ENCODE data around the gene COL20A1. TPM values are rescaled to one million over a fixed set of nuclear protein-coding genes. Genes with fewer than 3 reads are reported as not detected.

Gene COL20A1
- total and polyA plus RNA-seq, 3 donors from 2014 or later, result 14.4 to 17.2 (median 17.1) TPM

DNA sequence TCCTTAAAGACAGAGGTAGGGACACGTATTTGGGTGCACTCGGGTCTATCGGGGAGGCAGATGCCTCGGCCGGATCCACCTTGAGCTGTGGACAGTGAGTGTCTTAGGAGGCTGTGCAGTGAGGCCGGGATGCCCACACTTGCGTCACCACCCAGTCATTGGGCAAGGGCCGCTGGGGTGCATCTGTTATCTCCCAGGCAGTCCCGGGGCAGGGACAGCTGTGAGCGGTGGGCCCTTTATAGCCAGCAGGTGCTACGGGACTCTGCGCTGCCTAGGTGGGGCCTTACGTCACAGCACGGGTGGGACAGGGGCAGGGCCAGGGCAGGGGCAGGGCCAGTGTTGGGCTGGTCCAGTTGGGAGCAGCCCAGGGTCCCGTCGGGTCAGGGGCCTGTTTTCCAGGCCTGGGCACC lies 689 bp upstream of the COL20A1 start:
- 83 to 86% methylated on average over 13 to 16 of the region's 16 CpGs for WGBS, 2 donors

GRCh38 chr20:63293456-63293855 lies 470 bp downstream of the COL20A1 start:
- H3K9me3 ChIP-seq, result no peaks in the 10 kb centered on the region
- no peak overlapping the region for H3K4me3 ChIP-seq
- DNase-seq, result no peak
- 68% methylated on average over 11 of the region's 11 CpGs; no CpG with 5 or more reads in 1 of the 2 donors for WGBS, 2 donors
- intact Hi-C loops (cut with DNase I; ENCODE audit: low total_unique reads), result no loop called here
- H3K27ac ChIP-seq, result no peak overlapping the region
- H3K4me1 ChIP-seq, result peaks cover 2% of the 10 kb centered on the region
- no peak for TF ChIP-seq POLR2A (IDR thresholded peaks at IDR 0.05)
- TF ChIP-seq CTCF (IDR thresholded peaks at IDR 0.05), result no peak
- H3K36me3 ChIP-seq (ENCODE audit: low read depth, missing control alignments), result no peaks in the 10 kb centered on the region
- no peaks in the 10 kb centered on the region for H3K27me3 ChIP-seq

More for the DNA sequence above, 689 bp upstream of the COL20A1 start:
- intact Hi-C loops (cut with DNase I; ENCODE audit: low total_unique reads), result no loop called here
- no peak for TF ChIP-seq POLR2A (IDR thresholded peaks at IDR 0.05)
- no peak for TF ChIP-seq CTCF (IDR thresholded peaks at IDR 0.05)
- no peaks in the 10 kb centered on the region for H3K36me3 ChIP-seq (ENCODE audit: low read depth, missing control alignments)
- H3K4me3 ChIP-seq, result no peak overlapping the region
- H3K27me3 ChIP-seq, result no peaks in the 10 kb centered on the region
- H3K9me3 ChIP-seq, result no peaks in the 10 kb centered on the region
- peaks cover 2% of the 10 kb centered on the region for H3K4me1 ChIP-seq
- H3K27ac ChIP-seq, result no peak overlapping the region
- DNase-seq, result no peak

DNA sequence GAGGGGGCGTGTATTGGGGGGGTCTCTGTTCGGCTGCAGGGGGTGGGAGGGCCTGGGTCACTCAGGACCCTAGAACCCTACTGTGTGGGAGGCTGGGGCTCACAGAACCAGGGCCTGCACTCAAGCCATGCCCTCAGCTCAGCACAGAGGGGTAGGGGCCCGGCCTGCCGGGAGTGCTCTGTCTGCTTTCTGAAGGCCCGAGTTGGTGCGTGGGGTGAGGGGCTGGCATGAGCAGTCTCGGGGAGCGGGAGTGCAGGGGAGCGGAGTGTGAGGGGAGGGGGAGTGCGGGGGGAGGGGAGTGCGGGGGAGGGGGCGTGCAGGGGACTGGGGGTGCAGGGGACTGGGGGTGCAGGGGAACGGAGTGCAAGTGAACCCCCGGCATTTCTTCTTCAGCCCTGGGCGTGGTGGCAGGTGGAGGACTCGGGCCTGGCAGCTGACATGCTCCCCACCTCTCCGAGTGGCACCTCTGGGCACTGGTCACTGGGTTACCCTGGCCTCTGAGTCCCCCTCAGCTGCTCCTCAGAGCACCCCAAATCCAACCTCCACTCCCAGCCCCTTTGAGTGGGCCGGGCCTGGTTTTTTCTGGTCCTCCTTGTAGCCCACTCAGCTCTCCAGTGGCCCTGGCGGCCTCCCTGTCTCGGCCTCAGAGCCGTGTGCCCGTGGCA lies 1.0 kb downstream of the COL20A1 start:
- no peak for TF ChIP-seq CTCF (IDR thresholded peaks at IDR 0.05)
- TF ChIP-seq POLR2A (IDR thresholded peaks at IDR 0.05), result no peak
- Histone ChIP-seq H3K27me3 (no peaks in the 10 kb centered on the region), H3K27ac (no peak overlapping the region), H3K4me1 (peaks cover 2% of the 10 kb centered on the region), H3K36me3 (ENCODE audit: low read depth, missing control alignments) (no peaks in the 10 kb centered on the region), H3K9me3 (no peaks in the 10 kb centered on the region), H3K4me3 (no peak overlapping the region)
- intact Hi-C loops (cut with DNase I; ENCODE audit: low total_unique reads), result no loop called here
- no peak for DNase-seq
- 70 to 78% methylated on average over 12 to 18 of the region's 22 CpGs for WGBS, 2 donors

GRCh38 chr20:63294536-63294900 lies 1.5 kb downstream of the COL20A1 start:
- H3K27ac ChIP-seq, result no peak overlapping the region
- H3K4me3 ChIP-seq, result no peak overlapping the region
- peaks cover 2% of the 10 kb centered on the region for H3K4me1 ChIP-seq
- WGBS, 2 donors, result 85 to 93% methylated on average over 9 to 12 of the region's 12 CpGs
- H3K9me3 ChIP-seq, result no peaks in the 10 kb centered on the region
- DNase-seq, result no peak
- H3K27me3 ChIP-seq, result no peaks in the 10 kb centered on the region
- intact Hi-C loops (cut with DNase I; ENCODE audit: low total_unique reads), result no loop called here
- no peaks in the 10 kb centered on the region for H3K36me3 ChIP-seq (ENCODE audit: low read depth, missing control alignments)
- TF ChIP-seq CTCF (IDR thresholded peaks at IDR 0.05), result no peak
- TF ChIP-seq POLR2A (IDR thresholded peaks at IDR 0.05), result no peak

GRCh38 chr20:63295018-63295417 lies 2.0 kb downstream of the COL20A1 start:
- 15 to 39% methylated on average over 10 to 19 of the region's 19 CpGs for WGBS, 2 donors
- Histone ChIP-seq H3K4me1 (peaks cover 2% of the 10 kb centered on the region), H3K4me3 (no peak overlapping the region), H3K9me3 (no peaks in the 10 kb centered on the region), H3K27ac (no peak overlapping the region), H3K36me3 (ENCODE audit: low read depth, missing control alignments) (no peaks in the 10 kb centered on the region), H3K27me3 (no peaks in the 10 kb centered on the region)
- no peak for DNase-seq
- intact Hi-C loops (cut with DNase I; ENCODE audit: low total_unique reads), result no loop called here
- no peak for TF ChIP-seq POLR2A (IDR thresholded peaks at IDR 0.05)
- no peak for TF ChIP-seq CTCF (IDR thresholded peaks at IDR 0.05)

Data from testis (tissue), 3 donors.